Measurements from ENCODE around the gene MPHOSPH6. TPM values are rescaled to one million over a fixed set of nuclear protein-coding genes. Genes with fewer than 3 reads are reported as not detected.

The MPHOSPH6 gene
- total and polyA plus RNA-seq, 2 of the 4 experiments (the other 2 are of a cell fraction): 5.4 to 15.5 TPM

- no peaks in the 10 kb centered on the region for H4K20me1 ChIP-seq (ENCODE audit: insufficient read depth, low read length)
- ATAC-seq (ENCODE audit: low read depth) (no peak), DNase-seq (no peak)
- no peak overlapping the region for H3K56ac ChIP-seq (ENCODE audit: extremely low read depth, insufficient read depth, low read length)
- H3K79me1 ChIP-seq (ENCODE audit: low read depth in 1 of 2, low read length in 2 of 2): no peaks in the 10 kb centered on the region
- no peak overlapping the region for H4K8ac ChIP-seq (ENCODE audit: low read depth in 2 of 2, low read length in 2 of 2)
- H4K91ac ChIP-seq (ENCODE audit: insufficient read depth, low read depth, low read length): no peak overlapping the region
- TF ChIP-seq RFX5 (IDR thresholded peaks at IDR 0.05; ENCODE audit: low read depth, low read length): no peak
- no peak for TF ChIP-seq NFE2L2 (IDR thresholded peaks at IDR 0.05; ENCODE audit: low read depth, low read length)
- no peak for TF ChIP-seq MXI1 (IDR thresholded peaks at IDR 0.05; ENCODE audit: borderline replicate concordance, low read depth, low read length)
- no peak for TF ChIP-seq FOS (IDR thresholded peaks at IDR 0.05; ENCODE audit: low read depth, low read length)
- TF ChIP-seq MAFK (IDR thresholded peaks at IDR 0.05; ENCODE audit: low read depth, low read length): no peak
- no peak for TF ChIP-seq SMC3 (IDR thresholded peaks at IDR 0.05; ENCODE audit: low read depth, low read length)
- TF ChIP-seq ELK1 (IDR thresholded peaks at IDR 0.05; ENCODE audit: borderline replicate concordance, low read depth, low read length): no peak
- TF ChIP-seq POLR2A (IDR thresholded peaks at IDR 0.05; ENCODE audit: low read depth, low read length): no peak
- TF ChIP-seq, protein P1, sequence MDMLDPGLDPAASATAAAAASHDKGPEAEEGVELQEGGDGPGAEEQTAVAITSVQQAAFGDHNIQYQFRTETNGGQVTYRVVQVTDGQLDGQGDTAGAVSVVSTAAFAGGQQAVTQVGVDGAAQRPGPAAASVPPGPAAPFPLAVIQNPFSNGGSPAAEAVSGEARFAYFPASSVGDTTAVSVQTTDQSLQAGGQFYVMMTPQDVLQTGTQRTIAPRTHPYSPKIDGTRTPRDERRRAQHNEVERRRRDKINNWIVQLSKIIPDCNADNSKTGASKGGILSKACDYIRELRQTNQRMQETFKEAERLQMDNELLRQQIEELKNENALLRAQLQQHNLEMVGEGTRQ (IDR thresholded peaks at IDR 0.05; ENCODE audit: low read depth, low read length): no peak
- no peak for TF ChIP-seq RAD21 (IDR thresholded peaks at IDR 0.05; ENCODE audit: low read length)
- no peak for TF ChIP-seq CHD1 (IDR thresholded peaks at IDR 0.05; ENCODE audit: low read depth, low read length)
- TF ChIP-seq CEBPB (IDR thresholded peaks at IDR 0.05; ENCODE audit: low read depth, low read length): no peak
- TF ChIP-seq, protein P2, sequence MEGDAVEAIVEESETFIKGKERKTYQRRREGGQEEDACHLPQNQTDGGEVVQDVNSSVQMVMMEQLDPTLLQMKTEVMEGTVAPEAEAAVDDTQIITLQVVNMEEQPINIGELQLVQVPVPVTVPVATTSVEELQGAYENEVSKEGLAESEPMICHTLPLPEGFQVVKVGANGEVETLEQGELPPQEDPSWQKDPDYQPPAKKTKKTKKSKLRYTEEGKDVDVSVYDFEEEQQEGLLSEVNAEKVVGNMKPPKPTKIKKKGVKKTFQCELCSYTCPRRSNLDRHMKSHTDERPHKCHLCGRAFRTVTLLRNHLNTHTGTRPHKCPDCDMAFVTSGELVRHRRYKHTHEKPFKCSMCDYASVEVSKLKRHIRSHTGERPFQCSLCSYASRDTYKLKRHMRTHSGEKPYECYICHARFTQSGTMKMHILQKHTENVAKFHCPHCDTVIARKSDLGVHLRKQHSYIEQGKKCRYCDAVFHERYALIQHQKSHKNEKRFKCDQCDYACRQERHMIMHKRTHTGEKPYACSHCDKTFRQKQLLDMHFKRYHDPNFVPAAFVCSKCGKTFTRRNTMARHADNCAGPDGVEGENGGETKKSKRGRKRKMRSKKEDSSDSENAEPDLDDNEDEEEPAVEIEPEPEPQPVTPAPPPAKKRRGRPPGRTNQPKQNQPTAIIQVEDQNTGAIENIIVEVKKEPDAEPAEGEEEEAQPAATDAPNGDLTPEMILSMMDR (conservative IDR thresholded peaks at IDR 0.05; ENCODE audit: low read depth, low read length): no peak
- TF ChIP-seq MAZ (IDR thresholded peaks at IDR 0.05; ENCODE audit: borderline replicate concordance, low read depth, low read length): no peak
- TF ChIP-seq BHLHE40 (IDR thresholded peaks at IDR 0.05; ENCODE audit: low read depth, low read length): no peak
- TF ChIP-seq RCOR1 (IDR thresholded peaks at IDR 0.05; ENCODE audit: insufficient replicate concordance, low read length): no peak
- H4K5ac ChIP-seq (ENCODE audit: low read depth, low read length): no peak overlapping the region
- no peak overlapping the region for H2BK5ac ChIP-seq (ENCODE audit: low read depth, low read length, poor library complexity, severe bottlenecking)
- H3K9me3 ChIP-seq (ENCODE audit: control insufficient read depth, insufficient read depth, low read length): no peaks in the 10 kb centered on the region
- BruUV-seq (replicated peaks): no TSS peak
- intact Hi-C loops (cut with micrococcal nuclease) (no loop called here), dilution Hi-C loops (cut with HindIII; ENCODE audit: low sequenced_read_pairs, unreplicated experiment) (no loop called here), in situ Hi-C loops (cut with MboI; ENCODE audit: low sequenced_read_pairs) (no loop called here)
- 71% methylated on average over 1 of the region's 2 CpGs; no CpG with 5 or more reads in 1 of the 2 experiments for WGBS, 2 experiments (ENCODE audit: extremely low coverage in 2 of 2, insufficient read length in 1 of 2)
- no peaks in the 10 kb centered on the region for H3K9me1 ChIP-seq (ENCODE audit: insufficient read depth, low read length)
- no peak overlapping the region for H3K18ac ChIP-seq (ENCODE audit: low read depth, low read length)
- no peak overlapping the region for H3K27ac ChIP-seq (ENCODE audit: insufficient read depth, low read length)
- H2BK15ac ChIP-seq (ENCODE audit: low read depth, low read length): no peak overlapping the region
- H3K14ac ChIP-seq (replicated peaks; ENCODE audit: low read depth, low read length): no peak overlapping the region
- CTCF ChIA-PET: no interaction called here
- no peak overlapping the region for H2AK9ac ChIP-seq (replicated peaks; ENCODE audit: low read depth, low read length, poor library complexity)
- POLR2A ChIA-PET (ENCODE audit: unreplicated experiment): no interaction called here
- H3K4me1 ChIP-seq (ENCODE audit: control insufficient read depth, insufficient read depth, low read length): peaks cover 2% of the 10 kb centered on the region; the same call in 1 of the 2 replicates
- H3K4me2 ChIP-seq (ENCODE audit: low read depth, low read length): no peak overlapping the region
- no peak overlapping the region for H2AFZ ChIP-seq (replicated peaks; ENCODE audit: low read length, poor library complexity)
- no peak overlapping the region for H3K9ac ChIP-seq (ENCODE audit: low read depth, low read length)
- no peak overlapping the region for H2BK120ac ChIP-seq (ENCODE audit: low read depth, low read length)
- H2BK20ac ChIP-seq (ENCODE audit: low read depth, low read length): no peak overlapping the region
- no peak overlapping the region for H3K4me3 ChIP-seq (ENCODE audit: insufficient read depth, low read depth, low read length)
- no peak overlapping the region for H3K4ac ChIP-seq (ENCODE audit: low read depth, low read length)
- no peaks in the 10 kb centered on the region for H3K27me3 ChIP-seq (ENCODE audit: control insufficient read depth, insufficient read depth, low read length)
- no peak overlapping the region for H3K23ac ChIP-seq (ENCODE audit: low read depth, low read length)
- no peak overlapping the region for H2AK5ac ChIP-seq (ENCODE audit: low read depth, low read length)
- H3K36me3 ChIP-seq (ENCODE audit: control insufficient read depth, insufficient read depth, low read length): no peaks in the 10 kb centered on the region
Observed at GRCh38 chr16:82111944-82112343, 58.1 kb downstream of the MPHOSPH6 start.

Measured in IMR-90 (cell line).